Activated T-helper 17 cell treated with anti-CD3 and anti-CD28 coated beads, Interleukin-2, amount 50 U/mL, for 72 hours (primary cell): ENCODE data around the gene RAB40B. TPM values are rescaled to one million over a fixed set of nuclear protein-coding genes. Genes with fewer than 3 reads are reported as not detected.

ENCODE experiments used
- ATAC-seq: fragments of 150-1000 bp; cut with Tn5 transposase; replicated peaks from 2 replicates; pipeline ENCODE4 v1.10.0; 2021; ENCODE audit warnings: mild to moderate bottlenecking, moderate library complexity
- H3K27ac Mint-ChIP-seq: one replicate; pipeline ENCODE4 v1.8.0; 2022; ENCODE audit warnings: mixed read lengths
- H3K27me3 Mint-ChIP-seq: one replicate; pipeline ENCODE4 v1.8.0; 2022; ENCODE audit warnings: mixed read lengths
- H3K36me3 Mint-ChIP-seq: one replicate; pipeline ENCODE4 v1.8.0; 2022; ENCODE audit warnings: low read depth, mild to moderate bottlenecking, mixed read lengths
- H3K4me1 Mint-ChIP-seq: one replicate; pipeline ENCODE4 v1.8.0; 2022; ENCODE audit warnings: mixed read lengths
- H3K4me3 Mint-ChIP-seq: one replicate; pipeline ENCODE4 v1.8.0; 2022; ENCODE audit warnings: mild to moderate bottlenecking, mixed read lengths
- H3K9me3 Mint-ChIP-seq: one replicate; pipeline ENCODE4 v1.8.0; 2022; ENCODE audit warnings: mixed read lengths
- total RNA-seq, 2 donors: library from RNA; stranded (reverse); gene quantifications; one replicate each; pipeline ENCODE4 v1.2.3, GENCODE V29; 2022

The RAB40B gene
- total RNA-seq, 2 donors from 2014 or later: 1.1 to 2.0 TPM

DNA sequence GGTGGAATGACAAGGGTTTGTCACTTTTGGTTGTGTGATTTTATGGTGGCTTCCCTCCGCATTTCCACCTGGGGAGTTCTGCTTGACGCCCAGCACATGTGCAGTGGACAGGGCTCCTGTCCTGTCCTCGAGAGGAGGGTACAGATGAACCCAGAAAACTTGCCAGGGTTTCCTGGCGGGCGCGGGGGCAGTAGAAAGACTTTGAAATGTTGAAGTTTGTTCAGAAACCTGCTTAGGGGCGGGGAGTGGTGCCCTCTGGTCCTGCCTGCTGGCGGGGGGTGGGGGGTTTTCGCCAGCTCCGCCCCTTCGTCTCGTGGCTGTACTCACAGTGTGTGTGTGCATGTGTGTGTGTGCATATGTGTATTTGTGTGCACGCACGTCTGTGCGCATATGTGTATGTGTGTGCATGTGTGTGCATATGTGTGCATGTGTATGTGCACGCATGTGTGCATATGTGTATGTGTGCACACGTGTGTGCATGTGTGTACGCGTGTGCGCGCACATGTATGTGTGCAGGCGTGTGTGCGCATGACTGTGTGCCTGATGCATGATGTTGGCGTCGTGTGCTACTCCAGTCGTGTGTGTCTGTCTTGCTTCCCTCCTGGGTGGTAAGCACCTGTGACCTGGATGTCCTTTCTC is 24.8 kb upstream of the RAB40B start:
- ATAC-seq: no peak
- Mint-ChIP-seq H3K4me1 (no peaks in the 10 kb centered on the region), H3K36me3 (peaks cover 72% of the 10 kb centered on the region), H3K9me3 (no peaks in the 10 kb centered on the region), H3K27ac (no peak overlapping the region), H3K27me3 (no peaks in the 10 kb centered on the region), H3K4me3 (no peak overlapping the region)

DNA sequence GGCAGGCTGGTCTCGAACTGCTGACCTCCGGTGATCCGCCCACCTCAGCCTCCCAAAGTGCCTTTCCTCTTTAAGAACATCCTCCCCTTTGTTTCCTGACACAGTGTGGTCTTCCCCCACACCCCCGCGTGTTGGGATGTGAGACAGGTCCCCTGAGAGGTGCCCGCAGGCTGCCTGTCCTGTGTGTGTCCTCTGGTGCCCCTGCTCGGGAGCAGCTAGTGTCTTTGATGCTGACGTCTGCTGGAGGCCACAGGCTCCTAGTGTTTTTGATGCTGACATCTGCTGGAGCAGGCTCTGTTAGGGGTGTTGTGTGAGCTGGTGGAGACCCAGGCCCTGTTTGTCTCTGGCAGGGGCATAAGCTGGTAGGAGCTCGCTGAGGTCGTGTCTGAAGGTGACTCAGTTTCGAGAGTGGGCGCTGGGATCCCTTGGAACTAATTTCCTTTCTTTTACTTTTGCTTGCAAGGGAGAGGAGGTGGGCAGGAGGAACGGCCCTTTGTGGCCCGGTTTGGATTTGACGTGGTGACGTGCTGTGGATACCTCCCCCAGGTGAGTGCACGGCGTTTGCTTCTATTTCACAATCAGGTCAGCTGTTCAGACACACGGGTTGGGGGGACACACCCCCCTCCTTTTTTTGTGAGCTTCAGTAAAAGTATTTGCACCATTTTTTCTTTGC is 24.0 kb upstream of the RAB40B start:
- no peak overlapping the region for H3K4me3 Mint-ChIP-seq
- H3K27ac Mint-ChIP-seq: no peak overlapping the region
- peaks cover 70% of the 10 kb centered on the region for H3K36me3 Mint-ChIP-seq
- no peaks in the 10 kb centered on the region for H3K9me3 Mint-ChIP-seq
- peaks cover 7% of the 10 kb centered on the region for H3K4me1 Mint-ChIP-seq
- ATAC-seq: no peak
- H3K27me3 Mint-ChIP-seq: no peaks in the 10 kb centered on the region

GRCh38 chr17:82720204-82720603 is 21.7 kb upstream of the RAB40B start:
- peaks cover 8% of the 10 kb centered on the region for H3K4me1 Mint-ChIP-seq
- no peak for ATAC-seq
- no peak overlapping the region for H3K4me3 Mint-ChIP-seq
- H3K36me3 Mint-ChIP-seq: peaks cover 50% of the 10 kb centered on the region
- no peaks in the 10 kb centered on the region for H3K27me3 Mint-ChIP-seq
- H3K9me3 Mint-ChIP-seq: no peaks in the 10 kb centered on the region
- no peak overlapping the region for H3K27ac Mint-ChIP-seq

DNA sequence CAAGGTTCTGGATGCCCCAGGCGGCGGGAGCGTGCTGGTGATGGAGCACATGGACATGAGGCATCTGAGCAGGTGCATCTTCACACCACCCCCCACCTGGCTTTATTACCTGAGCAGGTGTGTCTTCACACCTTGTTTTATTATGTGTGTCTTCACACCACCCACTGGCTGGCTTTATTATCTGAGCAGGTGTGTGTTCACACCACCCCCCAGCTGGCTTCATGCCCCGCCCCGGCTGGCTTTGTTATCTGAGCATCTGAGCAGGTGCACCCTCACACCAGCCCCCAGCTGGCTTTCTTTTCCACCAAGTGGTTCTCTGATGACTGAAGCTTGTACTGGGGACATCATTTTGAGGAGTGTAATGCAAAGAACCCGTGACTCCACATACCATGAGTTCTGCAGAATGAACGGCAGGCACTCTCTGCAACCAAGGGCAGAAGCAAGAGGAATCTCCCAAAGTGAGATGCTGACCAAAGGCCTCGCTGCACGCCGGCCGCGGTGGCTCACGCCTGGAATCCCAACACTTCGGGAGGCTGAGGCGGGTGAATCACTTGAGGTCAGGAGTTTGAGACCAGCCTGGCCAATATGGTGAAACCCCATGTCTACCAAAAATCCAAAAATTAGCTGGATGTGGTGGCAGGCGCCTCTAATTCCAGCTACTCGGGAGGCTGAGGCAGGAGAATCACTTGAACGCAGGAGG is 20.6 kb upstream of the RAB40B start:
- Mint-ChIP-seq H3K4me1 (peaks cover 8% of the 10 kb centered on the region), H3K36me3 (peaks cover 50% of the 10 kb centered on the region), H3K4me3 (peak overlapping the region; percentile 59), H3K27me3 (no peaks in the 10 kb centered on the region), H3K27ac (no peak overlapping the region), H3K9me3 (no peaks in the 10 kb centered on the region)
- ATAC-seq: no peak

DNA sequence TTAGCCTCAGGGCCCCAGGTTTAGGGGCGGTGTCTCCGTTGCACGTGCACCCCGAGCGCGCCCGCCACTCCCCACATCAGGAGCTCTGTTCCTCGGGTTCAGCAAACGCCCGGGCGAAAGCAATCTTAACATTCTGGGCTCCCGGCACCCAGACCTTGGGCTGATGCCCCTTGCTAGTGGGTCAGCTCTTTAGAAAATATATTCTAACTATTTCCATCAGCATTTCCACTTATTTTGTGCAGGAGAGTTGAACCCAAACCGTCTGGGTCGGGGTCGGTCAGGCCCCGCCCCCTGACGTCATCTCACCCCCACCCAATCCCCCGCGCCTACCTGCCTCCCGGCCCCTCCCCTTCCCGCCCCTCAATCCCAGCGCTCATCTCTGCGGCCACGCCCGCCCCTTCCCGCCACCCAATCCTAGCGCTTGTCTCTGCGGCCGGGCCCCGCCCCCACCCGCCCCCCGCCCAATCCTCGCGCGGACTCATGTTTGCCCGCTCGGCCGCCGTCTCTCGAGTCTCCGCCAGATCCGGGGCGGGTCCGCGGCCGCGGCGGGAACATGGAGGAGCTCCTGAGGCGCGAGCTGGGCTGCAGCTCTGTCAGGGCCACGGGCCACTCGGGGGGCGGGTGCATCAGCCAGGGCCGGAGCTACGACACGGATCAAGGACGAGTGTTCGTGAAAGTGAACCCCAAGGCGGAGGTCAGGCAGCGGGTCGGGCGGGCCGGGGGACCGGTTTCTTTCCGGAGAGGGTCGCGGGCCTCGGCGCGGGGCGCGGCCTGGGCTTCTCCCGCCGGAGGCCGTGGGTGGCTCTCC is 17.9 kb upstream of the RAB40B start, which contains the start of gene FN3KRP:
FN3KRP (plus strand) TSS at position 504 of the 808 bp plus-strand sequence; CDS start at position 554, 50 bp downstream.
- peaks cover 8% of the 10 kb centered on the region for H3K4me1 Mint-ChIP-seq
- peak within 1 kb of the TSS; percentile 59 for H3K4me3 Mint-ChIP-seq
- H3K27ac Mint-ChIP-seq: peak within 1 kb of the TSS; percentile 0
- H3K9me3 Mint-ChIP-seq: no peaks in the 10 kb centered on the region
- peak; percentile 95 for ATAC-seq
- H3K36me3 Mint-ChIP-seq: peaks cover 33% of the 10 kb centered on the region
- H3K27me3 Mint-ChIP-seq: no peaks in the 10 kb centered on the region

DNA sequence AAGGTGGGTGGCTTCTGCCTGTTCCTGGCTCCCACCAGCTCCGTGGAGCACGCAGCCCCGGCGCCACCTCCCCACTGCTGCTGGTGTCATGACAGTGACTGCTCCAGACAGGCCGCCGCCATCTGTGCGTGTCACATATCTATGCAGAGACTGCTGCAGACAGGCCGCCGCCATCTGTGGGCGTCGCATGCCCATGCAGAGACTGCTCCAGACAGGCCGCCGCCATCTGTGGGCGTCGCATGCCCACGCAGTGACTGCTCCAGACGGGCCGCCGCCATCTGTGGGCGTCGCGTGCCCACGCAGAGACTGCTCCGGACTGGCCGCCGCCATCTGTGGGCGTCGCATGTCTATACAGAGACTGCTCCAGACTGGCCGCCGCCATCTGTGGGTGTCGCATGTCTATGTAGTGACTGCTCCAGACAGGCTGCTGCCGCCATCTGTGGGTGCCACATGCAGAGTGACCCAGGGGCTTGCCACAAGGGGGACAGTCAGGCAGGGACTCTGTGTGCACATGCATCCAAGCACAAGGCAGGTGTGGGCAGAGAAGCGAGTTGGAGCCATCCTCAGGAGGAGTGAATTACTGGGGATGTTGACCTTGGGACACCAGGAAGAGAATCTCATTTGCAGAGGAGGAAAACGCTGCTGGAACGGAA is 14.7 kb upstream of the RAB40B start:
- H3K9me3 Mint-ChIP-seq: no peaks in the 10 kb centered on the region
- ATAC-seq: no peak
- peaks cover 8% of the 10 kb centered on the region for H3K4me1 Mint-ChIP-seq
- H3K27ac Mint-ChIP-seq: no peak overlapping the region
- H3K36me3 Mint-ChIP-seq: peaks cover 5% of the 10 kb centered on the region
- H3K27me3 Mint-ChIP-seq: no peaks in the 10 kb centered on the region
- no peak overlapping the region for H3K4me3 Mint-ChIP-seq

- Mint-ChIP-seq H3K9me3 (no peaks in the 10 kb centered on the region), H3K4me1 (no peaks in the 10 kb centered on the region), H3K36me3 (no peaks in the 10 kb centered on the region), H3K27ac (no peak overlapping the region), H3K4me3 (no peak overlapping the region), H3K27me3 (no peaks in the 10 kb centered on the region)
- no peak for ATAC-seq
These were observed 12.2 kb upstream of the RAB40B start for GRCh38 chr17:82710499-82711232.

GRCh38 chr17:82709676-82710498 is 11.4 kb upstream of the RAB40B start:
- Mint-ChIP-seq H3K27me3 (no peaks in the 10 kb centered on the region), H3K9me3 (no peaks in the 10 kb centered on the region), H3K36me3 (no peaks in the 10 kb centered on the region), H3K4me3 (no peak overlapping the region), H3K4me1 (no peaks in the 10 kb centered on the region), H3K27ac (no peak overlapping the region)
- ATAC-seq: no peak

GRCh38 chr17:82709024-82709675 is 10.7 kb upstream of the RAB40B start:
- no peak for ATAC-seq
- Mint-ChIP-seq H3K4me1 (no peaks in the 10 kb centered on the region), H3K9me3 (no peaks in the 10 kb centered on the region), H3K4me3 (no peak overlapping the region), H3K36me3 (no peaks in the 10 kb centered on the region), H3K27me3 (no peaks in the 10 kb centered on the region), H3K27ac (no peak overlapping the region)

- Mint-ChIP-seq H3K4me1 (no peaks in the 10 kb centered on the region), H3K36me3 (no peaks in the 10 kb centered on the region), H3K27ac (no peak overlapping the region), H3K27me3 (no peaks in the 10 kb centered on the region), H3K4me3 (no peak overlapping the region), H3K9me3 (no peaks in the 10 kb centered on the region)
- no peak for ATAC-seq
These were observed 7.3 kb upstream of the RAB40B start for GRCh38 chr17:82705756-82706155.

- Mint-ChIP-seq H3K4me1 (no peaks in the 10 kb centered on the region), H3K9me3 (no peaks in the 10 kb centered on the region), H3K36me3 (no peaks in the 10 kb centered on the region), H3K27me3 (no peaks in the 10 kb centered on the region), H3K4me3 (no peak overlapping the region), H3K27ac (no peak overlapping the region)
- no peak for ATAC-seq
These were observed 6.4 kb upstream of the RAB40B start for GRCh38 chr17:82704886-82705285.

GRCh38 chr17:82703935-82704865 is 5.7 kb upstream of the RAB40B start:
- no peak overlapping the region for H3K27ac Mint-ChIP-seq
- no peak overlapping the region for H3K4me3 Mint-ChIP-seq
- ATAC-seq: no peak
- no peaks in the 10 kb centered on the region for H3K27me3 Mint-ChIP-seq
- no peaks in the 10 kb centered on the region for H3K36me3 Mint-ChIP-seq
- H3K9me3 Mint-ChIP-seq: no peaks in the 10 kb centered on the region
- no peaks in the 10 kb centered on the region for H3K4me1 Mint-ChIP-seq
